ENCODE measurements around the gene FYCO1.

- TF ChIP-seq CTCF (optimal IDR thresholded peaks at IDR 0.05 in 1 of 3, IDR thresholded peaks at IDR 0.05 in 1 of 3, conservative IDR thresholded peaks at IDR 0.05 in 1 of 3; ENCODE audit: extremely low read depth in 1 of 3, insufficient read depth in 2 of 3, low read length in 3 of 3) (no peak), EZH2 (IDR thresholded peaks at IDR 0.05; ENCODE audit: low read length) (no peak)
These were observed 106.3 kb downstream of the FYCO1 start for GRCh38 chr3:45889337-45889736.
